Neural crest cell (in vitro differentiated cells): ENCODE results near the gene FANCE. TPM values are rescaled to one million over a fixed set of nuclear protein-coding genes. Genes with fewer than 3 reads are reported as not detected.
"Not testable (repeated sequence)": the region's sequence is repeated elsewhere in the genome, so short reads cannot be mapped to it uniquely, and the experiment has no call there.

Experiments used
- DNase-seq: peaks from one replicate; pipeline ENCODE4 v3.0.0; 2021; ENCODE audit warnings: low read depth, mixed read lengths, low spot score
- H3K27ac Mint-ChIP-seq: one replicate; pipeline ENCODE4 v1.8.0; 2021; ENCODE audit warnings: mild to moderate bottlenecking, mixed read lengths; ENCODE audit not compliant: unreplicated experiment
- H3K27me3 Mint-ChIP-seq: 2 replicates; pipeline ENCODE4 v1.8.0; 2021; ENCODE audit warnings: low read depth, mild to moderate bottlenecking, mixed read lengths
- H3K36me3 Mint-ChIP-seq: 2 replicates; pipeline ENCODE4 v1.8.0; 2021; ENCODE audit warnings: low read depth, mild to moderate bottlenecking, mixed read lengths
- H3K4me1 Mint-ChIP-seq: 2 replicates; pipeline ENCODE4 v1.8.0; 2021; ENCODE audit warnings: mixed read lengths
- H3K4me3 Mint-ChIP-seq: one replicate; pipeline ENCODE4 v1.8.0; 2021; ENCODE audit warnings: mild to moderate bottlenecking, mixed read lengths
- H3K9me3 Mint-ChIP-seq: 2 replicates; pipeline ENCODE4 v1.8.0; 2021; ENCODE audit warnings: mixed read lengths
- CTCF ChIP-seq: fragments of 200-600 bp; sonication (generic); conservative IDR thresholded peaks from 2 replicates; pipeline ENCODE4 v1.5.0; 2021; ENCODE audit warnings: antibody characterized with exemption, mild to moderate bottlenecking
- microRNA-seq: library from miRNA; unstranded; fragments of <30 nt; microRNA quantifications from one replicate; pipeline ENCODE4, GENCODE V29; 2020
- total RNA-seq: library from RNA; stranded (reverse); gene quantifications from 2 replicates; pipeline ENCODE4 v1.2.1, GENCODE V29; 2021

The FANCE gene
- total RNA-seq, 1 donor from 2014 or later = 20.4 TPM

DNA sequence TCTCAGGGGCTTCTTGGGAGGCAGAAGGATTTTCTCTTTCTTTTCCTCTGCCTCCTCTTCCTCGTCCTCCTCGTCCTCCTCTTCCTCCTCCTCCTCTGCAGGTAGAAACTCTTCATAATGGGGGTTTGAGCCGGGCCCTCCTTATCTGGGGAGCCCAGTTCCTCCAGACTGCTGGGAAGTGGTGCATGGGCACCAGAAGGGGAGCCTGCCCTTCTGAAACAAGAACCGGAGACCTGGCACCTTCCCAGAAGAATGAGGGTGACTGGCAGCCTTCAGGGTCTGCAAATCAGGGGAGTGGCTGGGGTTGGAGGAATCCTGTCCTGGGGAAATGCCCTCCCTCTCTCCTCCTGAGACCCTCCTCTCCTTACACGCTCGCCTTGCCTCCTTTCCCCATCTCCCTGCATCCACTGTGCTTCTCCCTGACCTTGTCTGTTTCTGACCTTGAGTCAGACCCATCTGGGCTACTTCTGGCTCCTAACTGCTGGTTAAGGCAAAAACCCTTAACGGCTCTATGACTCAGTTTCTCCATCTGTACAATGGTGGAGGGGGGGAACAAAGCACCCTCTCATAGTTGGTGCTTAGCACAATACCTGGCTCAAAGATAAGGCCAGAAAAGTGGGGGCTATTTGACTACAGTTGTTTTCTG lies 58.9 kb downstream of the FANCE start:
- no peaks in the 10 kb centered on the region for H3K36me3 Mint-ChIP-seq
- no peak overlapping the region for H3K27ac Mint-ChIP-seq
- TF ChIP-seq CTCF = no peak
- H3K27me3 Mint-ChIP-seq = no peaks in the 10 kb centered on the region
- H3K4me1 Mint-ChIP-seq = peaks cover 32% of the 10 kb centered on the region
- no peaks in the 10 kb centered on the region for H3K9me3 Mint-ChIP-seq
- no peak for DNase-seq
- H3K4me3 Mint-ChIP-seq = no peak overlapping the region

DNA sequence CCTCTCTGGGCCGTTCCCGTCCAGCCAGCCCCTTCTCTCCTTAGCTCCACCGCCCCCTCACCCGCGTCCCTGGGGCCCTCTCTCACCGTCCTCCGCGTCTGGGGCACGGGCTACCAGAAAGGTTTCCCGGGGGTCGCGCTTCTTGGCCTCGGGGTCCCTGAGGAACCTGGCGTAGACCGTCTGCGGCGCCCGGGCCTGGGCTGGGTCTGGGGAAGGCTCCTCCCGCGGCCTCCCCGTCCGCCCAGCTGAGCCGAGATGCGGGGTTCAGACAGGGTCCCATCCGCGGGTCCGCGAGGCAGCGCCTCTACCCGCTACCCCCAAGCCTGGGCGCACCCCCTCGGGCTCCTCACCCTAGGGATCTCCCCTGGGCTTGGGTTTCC lies 59.4 kb downstream of the FANCE start:
- no peak overlapping the region for H3K4me3 Mint-ChIP-seq
- H3K27me3 Mint-ChIP-seq = no peaks in the 10 kb centered on the region
- H3K27ac Mint-ChIP-seq = no peak overlapping the region
- H3K36me3 Mint-ChIP-seq = no peaks in the 10 kb centered on the region
- TF ChIP-seq CTCF = no peak
- no peak for DNase-seq
- no peaks in the 10 kb centered on the region for H3K9me3 Mint-ChIP-seq
- peaks cover 27% of the 10 kb centered on the region for H3K4me1 Mint-ChIP-seq

DNA sequence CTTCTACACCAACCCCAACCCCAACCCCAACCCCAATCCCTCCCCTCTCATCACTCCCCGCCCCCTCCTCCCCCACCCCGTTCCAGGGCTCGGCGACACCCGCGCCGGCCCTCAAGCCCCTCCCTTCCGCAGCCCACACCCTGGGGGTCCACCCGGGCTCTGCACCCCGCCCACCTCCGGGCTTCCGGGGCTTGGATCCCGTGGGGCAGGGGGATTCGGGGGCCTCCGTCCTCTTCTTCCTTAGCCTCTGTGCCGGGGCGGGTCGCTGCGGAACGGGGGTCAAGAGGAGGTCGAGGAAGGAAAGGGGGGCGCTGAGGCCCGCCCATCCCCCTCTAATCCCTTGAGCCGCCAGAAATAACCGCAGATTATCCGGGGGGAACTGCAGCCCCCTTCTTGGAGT lies 59.9 kb downstream of the FANCE start:
- H3K36me3 Mint-ChIP-seq = no peaks in the 10 kb centered on the region
- H3K9me3 Mint-ChIP-seq = no peaks in the 10 kb centered on the region
- H3K27ac Mint-ChIP-seq = no peak overlapping the region
- TF ChIP-seq CTCF = no peak
- no peak overlapping the region for H3K4me3 Mint-ChIP-seq
- H3K27me3 Mint-ChIP-seq = no peaks in the 10 kb centered on the region
- peaks cover 23% of the 10 kb centered on the region for H3K4me1 Mint-ChIP-seq
- no peak for DNase-seq

- no peak within 1 kb of the TSS for H3K27ac Mint-ChIP-seq
Measured at GRCh38 chr6:35512740-35513139, 60.6 kb downstream of the FANCE start, which contains the start of gene TULP1. TSS of gene TULP1 (minus strand) at chr6:35512896. CDS start at chr6:35512858, 38 bp downstream.

GRCh38 chr6:35514587-35514986 lies 62.4 kb downstream of the FANCE start:
- H3K9me3 Mint-ChIP-seq = no peaks in the 10 kb centered on the region
- TF ChIP-seq CTCF = no peak
- H3K27ac Mint-ChIP-seq = peak overlapping the region; percentile 0
- no peaks in the 10 kb centered on the region for H3K27me3 Mint-ChIP-seq
- H3K4me3 Mint-ChIP-seq = no peak overlapping the region
- H3K4me1 Mint-ChIP-seq = peaks cover 4% of the 10 kb centered on the region
- no peak for DNase-seq
- no peaks in the 10 kb centered on the region for H3K36me3 Mint-ChIP-seq

More at GRCh38 chr6:35512740-35513139, 60.6 kb downstream of the FANCE start, which contains the start of gene TULP1:
- Mint-ChIP-seq H3K36me3 (no peaks in the 10 kb centered on the region), H3K27me3 (no peaks in the 10 kb centered on the region), H3K4me3 (no peak within 1 kb of the TSS), H3K9me3 (no peaks in the 10 kb centered on the region), H3K4me1 (peaks cover 18% of the 10 kb centered on the region)
- TF ChIP-seq CTCF = no peak
- no peak for DNase-seq

- not testable (repeated sequence) for H3K27ac Mint-ChIP-seq, H3K9me3 Mint-ChIP-seq, H3K4me1 Mint-ChIP-seq, H3K4me3 Mint-ChIP-seq, DNase-seq, H3K36me3 Mint-ChIP-seq, H3K27me3 Mint-ChIP-seq
Measured at GRCh38 chr6:35515939-35516338, 63.8 kb downstream of the FANCE start.

Small RNA genes within 50 kb of the gene (microRNA-seq; reads per million reads assigned to microRNA genes)
- 6.5 reads per million, percentile 5 among the genes with 10 or more reads in this experiment for gene MIR7111

Other genes starting within 250 kb of the FANCE start
- gene SCUBE3, start 238.4 kb upstream of the FANCE start, total RNA-seq = 22.2 and 22.5 TPM in 2 replicates
- gene ZNF76, start 192.6 kb upstream of the FANCE start, total RNA-seq = 45.0 and 47.6 TPM in 2 replicates
- gene DEF6, start 154.5 kb upstream of the FANCE start, total RNA-seq = 1.8 and 1.9 TPM in 2 replicates
- 25.6 and 26.3 TPM in 2 replicates for gene PPARD, start 109.8 kb upstream of the FANCE start, total RNA-seq
- gene RPL10A, start 16.1 kb downstream of the FANCE start, total RNA-seq = 1,717 and 1,733 TPM in 2 replicates
- gene TEAD3, start 44.7 kb downstream of the FANCE start, total RNA-seq = 18.0 and 19.2 TPM in 2 replicates
- gene TULP1, start 60.6 kb downstream of the FANCE start, total RNA-seq = not detected in 2 replicates
- 39.6 and 40.4 TPM in 2 replicates for gene FKBP5, start 236.6 kb downstream of the FANCE start, total RNA-seq